Right lobe of liver (tissue), 6 donors: ENCODE results near the gene SLC17A4. TPM values are rescaled to one million over a fixed set of nuclear protein-coding genes. Genes with fewer than 3 reads are reported as not detected.

Experiments
- ATAC-seq, 4 donors: fragments of 200-7000 bp; cut with Tn5 transposase; one replicate each; pipeline ENCODE4 v1.9.1; 2020; ENCODE audit warnings: mild to moderate bottlenecking in 4 of 4, moderate library complexity in 4 of 4
- DNase-seq, 3 donors: peaks; one replicate each; pipeline ENCODE4 v3.0.0-alpha.2; 2020
- H3K27ac ChIP-seq, 3 donors: fragments of 200-600 bp; one replicate each; pipeline ENCODE4 v1.8.0; 2022
- H3K27me3 ChIP-seq, 2 donors: fragments of 200-600 bp; one replicate each; pipeline ENCODE4 v1.8.0; 2022
- H3K36me3 ChIP-seq, 4 donors: fragments of 200-600 bp; sonication (generic) in 1 of 4; one replicate each; pipeline versions ENCODE4 v1.5.1 to v1.8.0; 2017 to 2022; ENCODE audit warnings: control low read depth in 1 of 4
- H3K4me1 ChIP-seq, 4 donors: fragments of 200-600 bp; sonication (generic) in 1 of 4; one replicate each; pipeline versions ENCODE4 v1.5.1 to v1.8.0; 2017 to 2022; ENCODE audit warnings: control low read depth in 1 of 4
- H3K4me3 ChIP-seq, 3 donors: fragments of 200-600 bp; one replicate each; pipeline ENCODE4 v1.8.0; 2022
- H3K9me3 ChIP-seq, 4 donors: fragments of 200-600 bp; sonication (generic) in 1 of 4; one replicate each; pipeline versions ENCODE4 v1.5.1 to v1.8.0; 2017 to 2022; ENCODE audit warnings: control low read depth in 1 of 4
- CTCF ChIP-seq, 4 donors: fragments of 200-600 bp in 3 of 4; fragments of 450-650 bp in 1 of 4; IDR thresholded peaks; one replicate each; pipeline versions ENCODE4 v1.5.1 to v1.8.0; 2016 to 2022; ENCODE audit warnings: antibody characterized with exemption in 4 of 4, mild to moderate bottlenecking in 2 of 4
- POLR2A ChIP-seq: fragments of 450-650 bp; IDR thresholded peaks from one replicate; pipeline ENCODE4 v1.6.1; 2017; ENCODE audit warnings: antibody characterized with exemption, mild to moderate bottlenecking
- WGBS: methylation state at CpG from one replicate; pipeline ENCODE4 v1.1.6; 2018; ENCODE audit warnings: low coverage, low lambda C conversion rate; ENCODE audit not compliant: insufficient coverage; ENCODE audit errors: missing lambda C conversion rate; 5-methylcytosine and 5-hydroxymethylcytosine counted together
- intact Hi-C, 2 donors: fragments of 100-400 bp; cut with DNase I; formaldehyde crosslinking; loops; one replicate each; pipeline versions ENCODE4 v1.11.2 to v1.14.1; 2022
- total RNA-seq, 6 experiments: library from RNA; depleted of rRNA in 2 of 6; stranded (reverse); fragments of >200 nt in 2 of 6; fragmentation: NEBNext Ultra II Directional in 3 of 6; extraction: Animal tissue kit (Norgen Biotek cat#: 25700) in 3 of 6; gene quantifications; one replicate each; pipeline versions ENCODE4 v1.1.0 to v1.2.4, GENCODE V29; 2016 to 2023
- donor health status: DM: no; HTN: yes; CAD: no.
- donor health status: DM: no; HTN: no; CAD: no.
- donor health status: DM: no; HTN: no; CAD: no.
- donor health status: DM: no; HTN: yes; CAD: no.
- donor health status: DM: no; HTN: yes; CAD: no.

SLC17A4 gene
- total RNA-seq, 6 experiments from 2014 or later: 6.8 to 23.7 (median 19.5) TPM

- 55% methylated on average over 1 of the region's 1 CpG for WGBS
Measured at GRCh38 chr6:25768566-25768965, 14.0 kb downstream of the SLC17A4 start.

GRCh38 chr6:25769983-25770382 lies 15.4 kb downstream of the SLC17A4 start:
- H3K36me3 ChIP-seq: peaks cover 0 to 33% (median 0%) of the 10 kb centered on the region in 4 donors
- ATAC-seq (peak; percentile 26 to 92 (median 45)), DNase-seq (peak in 1 of 3 donors; percentile 20)
- no peak overlapping the region for H3K27ac ChIP-seq
- no peak overlapping the region for H3K4me3 ChIP-seq
- H3K27me3 ChIP-seq: no peaks in the 10 kb centered on the region
- intact Hi-C loops: no loop called here
- TF ChIP-seq CTCF (IDR thresholded peaks at IDR 0.05) (no peak), POLR2A (no peak)
- WGBS: 37% methylated on average over 2 of the region's 2 CpGs
- H3K9me3 ChIP-seq: no peaks in the 10 kb centered on the region
- no peaks in the 10 kb centered on the region for H3K4me1 ChIP-seq

More at GRCh38 chr6:25768566-25768965, 14.0 kb downstream of the SLC17A4 start:
- Histone ChIP-seq H3K4me1 (no peaks in the 10 kb centered on the region), H3K27me3 (no peaks in the 10 kb centered on the region), H3K36me3 (peaks cover 0 to 29% (median 0%) of the 10 kb centered on the region in 4 donors), H3K9me3 (no peaks in the 10 kb centered on the region), H3K4me3 (no peak overlapping the region), H3K27ac (no peak overlapping the region)
- ATAC-seq (no peak), DNase-seq (no peak)
- TF ChIP-seq CTCF (IDR thresholded peaks at IDR 0.05) (no peak), POLR2A (no peak)
- intact Hi-C loops: no loop called here

GRCh38 chr6:25774120-25774715 lies 19.7 kb downstream of the SLC17A4 start:
- TF ChIP-seq POLR2A: no peak
- TF ChIP-seq CTCF (IDR thresholded peaks at IDR 0.05): no peak
- H3K9me3 ChIP-seq: no peaks in the 10 kb centered on the region
- ATAC-seq: no peak
- no peaks in the 10 kb centered on the region for H3K4me1 ChIP-seq
- H3K36me3 ChIP-seq: peaks cover 0 to 29% (median 6%) of the 10 kb centered on the region in 4 donors
- intact Hi-C loops: no loop called here
- H3K4me3 ChIP-seq: no peak overlapping the region
- no peaks in the 10 kb centered on the region for H3K27me3 ChIP-seq
- 38% methylated on average over 2 of the region's 2 CpGs for WGBS
- H3K27ac ChIP-seq: no peak overlapping the region
- no peak for DNase-seq

- intact Hi-C loops: no loop called here
- H3K36me3 ChIP-seq: peaks cover 0 to 15% (median 6%) of the 10 kb centered on the region in 4 donors
- H3K9me3 ChIP-seq: no peaks in the 10 kb centered on the region
- H3K27me3 ChIP-seq: no peaks in the 10 kb centered on the region
- H3K4me3 ChIP-seq: no peak overlapping the region
- no peak overlapping the region for H3K27ac ChIP-seq
- TF ChIP-seq POLR2A (no peak), CTCF (IDR thresholded peaks at IDR 0.05) (no peak)
- no peaks in the 10 kb centered on the region for H3K4me1 ChIP-seq
- 81% methylated on average over 2 of the region's 2 CpGs for WGBS
- DNase-seq: no peak
- no peak for ATAC-seq
Measured at GRCh38 chr6:25777031-25777430, 22.5 kb downstream of the SLC17A4 start.
